AG09309 (cell line): ENCODE data around the gene LY9.

Experiments used
- DNase-seq: peaks from one replicate; pipeline ENCODE4 v3.0.0-alpha.2; 2010; ENCODE audit warnings: low read depth
- H3K4me3 ChIP-seq: 2 replicates; pipeline ENCODE4 v1.5.1; 2011; ENCODE audit warnings: mild to moderate bottlenecking, low read depth, low read length, moderate library complexity; ENCODE audit not compliant: control insufficient read depth
- CTCF ChIP-seq: IDR thresholded peaks from 2 replicates; pipeline ENCODE4 v1.5.1; 2011; ENCODE audit warnings: mild to moderate bottlenecking, low read depth, low read length, inconsistent platforms; ENCODE audit not compliant: insufficient read depth, control insufficient read depth; ENCODE audit errors: missing control alignments

Gene LY9

DNA sequence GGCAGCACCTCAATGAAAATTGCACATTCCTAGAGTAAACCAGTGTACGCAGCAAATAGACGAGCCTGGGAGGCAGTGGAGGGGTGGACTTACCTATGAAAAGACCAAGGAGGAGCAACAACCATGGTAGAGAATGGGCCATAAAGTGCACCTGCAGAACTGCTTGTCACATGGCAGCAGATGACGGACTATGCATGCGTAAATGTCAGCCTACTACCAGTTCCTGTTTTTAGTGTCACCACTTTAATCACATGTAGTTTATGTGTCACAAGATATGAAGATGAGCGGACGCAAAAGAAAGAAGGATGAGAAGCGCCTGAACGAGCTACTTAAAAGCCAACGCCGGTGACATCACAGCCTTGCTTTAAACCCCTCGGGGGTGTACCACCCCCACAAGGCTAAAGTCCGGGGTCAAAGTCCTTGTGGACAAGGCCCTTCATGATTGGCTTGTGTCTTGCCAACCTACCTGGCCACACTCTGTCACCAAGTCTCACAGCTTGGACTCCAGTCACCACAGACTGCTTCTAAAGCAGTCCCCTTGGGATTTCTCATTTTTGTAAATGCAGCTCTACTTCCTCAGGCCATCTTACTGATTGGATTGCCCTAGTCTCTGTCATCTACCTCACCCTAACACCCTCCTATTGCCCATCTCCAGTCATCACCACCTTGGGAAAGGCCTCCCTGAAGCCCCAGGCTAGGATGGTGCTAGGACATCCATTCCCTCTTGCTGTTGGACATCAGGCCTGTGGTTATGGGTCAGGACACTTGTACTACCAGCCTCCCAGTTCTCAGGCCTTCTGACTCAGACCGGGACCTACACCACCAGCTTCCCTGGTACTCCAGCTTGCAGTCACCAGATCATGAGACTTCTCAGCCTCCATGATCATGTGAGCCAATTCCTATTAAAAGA, 6.0 kb upstream of the LY9 start:
- no peak for DNase-seq
- TF ChIP-seq CTCF: no peak
- no peak overlapping the region for H3K4me3 ChIP-seq

- H3K4me3 ChIP-seq: no peak overlapping the region
- TF ChIP-seq CTCF: no peak
- no peak for DNase-seq
These were observed 1.6 kb upstream of the LY9 start for GRCh38 chr1:160794376-160794775.

- no peak for DNase-seq
- no peak overlapping the region for H3K4me3 ChIP-seq
- no peak for TF ChIP-seq CTCF
These were observed 1.3 kb downstream of the LY9 start for GRCh38 chr1:160797271-160797709.

GRCh38 chr1:160797861-160798273, 1.9 kb downstream of the LY9 start:
- no peak for DNase-seq
- TF ChIP-seq CTCF: no peak
- H3K4me3 ChIP-seq: no peak overlapping the region

DNA sequence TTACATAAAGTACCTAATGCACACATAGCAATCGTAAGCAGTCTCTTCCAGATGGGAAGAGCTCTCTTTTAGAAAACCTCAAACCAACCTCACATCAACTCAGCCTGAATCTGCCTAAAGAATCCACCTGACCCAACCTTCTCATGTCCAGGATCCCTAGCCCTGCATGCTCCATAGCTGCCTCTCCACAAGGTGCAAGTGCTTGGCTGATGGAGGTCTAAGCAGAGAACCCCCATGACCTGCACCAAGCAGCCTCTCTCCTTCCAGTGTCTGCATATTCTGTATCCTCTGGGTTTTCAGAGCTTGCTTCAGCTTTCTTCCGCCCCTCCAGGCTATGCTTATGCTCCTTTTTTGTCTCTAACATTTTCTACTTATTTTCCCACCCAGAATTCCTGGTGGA, 2.5 kb downstream of the LY9 start:
- no peak overlapping the region for H3K4me3 ChIP-seq
- TF ChIP-seq CTCF: no peak
- no peak for DNase-seq

DNA sequence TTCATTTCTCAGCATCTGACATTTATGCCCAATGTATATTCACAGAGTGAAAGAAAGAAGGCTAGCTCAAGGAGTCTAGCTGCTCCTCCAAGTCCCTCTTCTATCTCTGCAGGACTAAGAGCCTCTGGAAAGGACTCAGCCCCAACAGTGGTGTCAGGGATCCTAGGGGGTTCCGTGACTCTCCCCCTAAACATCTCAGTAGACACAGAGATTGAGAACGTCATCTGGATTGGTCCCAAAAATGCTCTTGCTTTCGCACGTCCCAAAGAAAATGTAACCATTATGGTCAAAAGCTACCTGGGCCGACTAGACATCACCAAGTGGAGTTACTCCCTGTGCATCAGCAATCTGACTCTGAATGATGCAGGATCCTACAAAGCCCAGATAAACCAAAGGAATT, 3.7 kb downstream of the LY9 start:
- no peak for TF ChIP-seq CTCF
- H3K4me3 ChIP-seq: no peak overlapping the region

More for the DNA sequence above, 3.7 kb downstream of the LY9 start:
- DNase-seq: no peak
